ENCODE measurements around the gene CASK. TPM values are rescaled to one million over a fixed set of nuclear protein-coding genes. Genes with fewer than 3 reads are reported as not detected.

Gene CASK
- total RNA-seq, 1 experiment from 2014 or later, result 39.2 TPM

- H3K4me3 ChIP-seq (ENCODE audit: insufficient read depth, low read depth, low read length), result no peak overlapping the region
- no peaks in the 10 kb centered on the region for H3K27me3 ChIP-seq (ENCODE audit: control insufficient read depth, insufficient read depth, low read length)
- no peaks in the 10 kb centered on the region for H3K36me3 ChIP-seq (replicated peaks; ENCODE audit: control insufficient read depth, insufficient read depth, low read length)
- DNase-seq, result no peak
Measured at GRCh38 chrX:41468647-41469323, 454.6 kb downstream of the CASK start.

Other genes with a start within 250 kb of the CASK start
- gene GPR34, start 234.6 kb downstream of the CASK start, total RNA-seq (2014; rRNA removed; shearing (Covaris generic)), result not detected in 2 replicates
- not detected in 2 replicates for gene GPR82, start 199.4 kb downstream of the CASK start, total RNA-seq (2014; rRNA removed; shearing (Covaris generic))